D721Med (cell line): Measurements from ENCODE around the gene ESYT3.

Experiments used
- DNase-seq: peaks from one replicate; pipeline ENCODE4 v3.0.0; 2011; ENCODE audit warnings: low spot score; ENCODE audit not compliant: insufficient read length
- FAIRE-seq: peaks from 2 replicates; lab custom pipeline; 2011; peaks lifted over from hg19 to GRCh38; lab: Jason Lieb, UNC
- TF ChIP-seq, protein P1 (sequence below): IDR thresholded peaks from 2 replicates; pipeline ENCODE4 v1.5.1; 2012; ENCODE audit warnings: mild to moderate bottlenecking, control low read depth; ENCODE audit not compliant: insufficient read depth; ENCODE audit errors: missing control alignments

ESYT3 gene, protein sequence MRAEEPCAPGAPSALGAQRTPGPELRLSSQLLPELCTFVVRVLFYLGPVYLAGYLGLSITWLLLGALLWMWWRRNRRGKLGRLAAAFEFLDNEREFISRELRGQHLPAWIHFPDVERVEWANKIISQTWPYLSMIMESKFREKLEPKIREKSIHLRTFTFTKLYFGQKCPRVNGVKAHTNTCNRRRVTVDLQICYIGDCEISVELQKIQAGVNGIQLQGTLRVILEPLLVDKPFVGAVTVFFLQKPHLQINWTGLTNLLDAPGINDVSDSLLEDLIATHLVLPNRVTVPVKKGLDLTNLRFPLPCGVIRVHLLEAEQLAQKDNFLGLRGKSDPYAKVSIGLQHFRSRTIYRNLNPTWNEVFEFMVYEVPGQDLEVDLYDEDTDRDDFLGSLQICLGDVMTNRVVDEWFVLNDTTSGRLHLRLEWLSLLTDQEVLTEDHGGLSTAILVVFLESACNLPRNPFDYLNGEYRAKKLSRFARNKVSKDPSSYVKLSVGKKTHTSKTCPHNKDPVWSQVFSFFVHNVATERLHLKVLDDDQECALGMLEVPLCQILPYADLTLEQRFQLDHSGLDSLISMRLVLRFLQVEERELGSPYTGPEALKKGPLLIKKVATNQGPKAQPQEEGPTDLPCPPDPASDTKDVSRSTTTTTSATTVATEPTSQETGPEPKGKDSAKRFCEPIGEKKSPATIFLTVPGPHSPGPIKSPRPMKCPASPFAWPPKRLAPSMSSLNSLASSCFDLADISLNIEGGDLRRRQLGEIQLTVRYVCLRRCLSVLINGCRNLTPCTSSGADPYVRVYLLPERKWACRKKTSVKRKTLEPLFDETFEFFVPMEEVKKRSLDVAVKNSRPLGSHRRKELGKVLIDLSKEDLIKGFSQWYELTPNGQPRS

DNA sequence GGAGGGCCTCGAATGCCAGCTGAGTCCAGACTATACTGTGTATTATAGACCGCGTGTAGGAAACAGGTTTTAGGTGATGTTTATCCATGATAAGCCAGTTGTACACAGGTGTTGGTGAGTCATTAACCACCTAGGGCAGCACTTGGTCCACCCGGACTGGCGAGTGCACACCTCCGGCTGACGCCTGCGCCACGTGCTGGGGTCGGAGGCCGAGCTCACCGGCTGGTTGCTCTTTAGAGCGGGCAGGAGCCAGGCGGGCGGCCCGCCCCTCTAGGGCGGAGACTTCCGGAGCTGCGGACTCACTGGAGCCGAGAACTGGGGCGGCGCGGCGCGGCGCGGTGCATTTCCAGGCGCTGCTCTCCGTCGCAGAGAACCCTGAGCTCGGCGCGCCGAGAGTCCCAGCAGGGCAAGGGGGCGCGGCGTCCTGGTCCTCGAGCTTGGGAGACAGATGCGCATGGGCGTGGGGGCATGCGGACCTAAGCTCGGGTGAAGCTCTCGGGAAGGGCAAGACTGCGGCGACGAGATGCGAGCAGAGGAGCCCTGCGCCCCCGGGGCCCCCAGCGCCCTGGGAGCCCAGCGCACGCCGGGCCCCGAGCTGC, at the start of gene ESYT3:
Gene ESYT3, plus strand, starts transcription at position 341 of the 599 bp plus-strand sequence. Its CDS starts 183 bp downstream, at position 524.
- FAIRE-seq (no peak), DNase-seq (peak; percentile 44)
- TF ChIP-seq, protein P1, sequence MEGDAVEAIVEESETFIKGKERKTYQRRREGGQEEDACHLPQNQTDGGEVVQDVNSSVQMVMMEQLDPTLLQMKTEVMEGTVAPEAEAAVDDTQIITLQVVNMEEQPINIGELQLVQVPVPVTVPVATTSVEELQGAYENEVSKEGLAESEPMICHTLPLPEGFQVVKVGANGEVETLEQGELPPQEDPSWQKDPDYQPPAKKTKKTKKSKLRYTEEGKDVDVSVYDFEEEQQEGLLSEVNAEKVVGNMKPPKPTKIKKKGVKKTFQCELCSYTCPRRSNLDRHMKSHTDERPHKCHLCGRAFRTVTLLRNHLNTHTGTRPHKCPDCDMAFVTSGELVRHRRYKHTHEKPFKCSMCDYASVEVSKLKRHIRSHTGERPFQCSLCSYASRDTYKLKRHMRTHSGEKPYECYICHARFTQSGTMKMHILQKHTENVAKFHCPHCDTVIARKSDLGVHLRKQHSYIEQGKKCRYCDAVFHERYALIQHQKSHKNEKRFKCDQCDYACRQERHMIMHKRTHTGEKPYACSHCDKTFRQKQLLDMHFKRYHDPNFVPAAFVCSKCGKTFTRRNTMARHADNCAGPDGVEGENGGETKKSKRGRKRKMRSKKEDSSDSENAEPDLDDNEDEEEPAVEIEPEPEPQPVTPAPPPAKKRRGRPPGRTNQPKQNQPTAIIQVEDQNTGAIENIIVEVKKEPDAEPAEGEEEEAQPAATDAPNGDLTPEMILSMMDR, result no peak

DNA sequence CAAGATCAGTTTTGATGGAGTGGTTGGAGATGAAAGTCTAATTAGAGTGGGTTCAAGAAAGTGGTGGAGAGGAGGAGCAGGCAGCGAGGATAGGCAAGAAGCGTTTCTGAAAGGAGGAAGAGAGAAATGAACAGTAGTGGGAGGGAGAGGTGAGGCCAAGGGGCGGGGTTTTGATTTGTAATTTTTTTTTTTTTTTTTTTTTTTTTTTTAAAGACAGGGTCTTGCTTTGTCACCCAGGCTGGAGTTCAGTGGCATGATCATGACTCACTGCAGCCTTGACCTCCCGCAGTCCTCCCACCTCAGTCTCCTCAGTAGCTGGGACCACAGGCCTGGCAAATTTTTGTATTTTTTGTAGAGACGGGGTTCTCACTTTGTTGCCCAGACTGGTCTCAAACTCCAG, 49.4 kb upstream of the ESYT3 start:
- TF ChIP-seq, protein P1, result no peak
- DNase-seq (no peak), FAIRE-seq (no peak)

DNA sequence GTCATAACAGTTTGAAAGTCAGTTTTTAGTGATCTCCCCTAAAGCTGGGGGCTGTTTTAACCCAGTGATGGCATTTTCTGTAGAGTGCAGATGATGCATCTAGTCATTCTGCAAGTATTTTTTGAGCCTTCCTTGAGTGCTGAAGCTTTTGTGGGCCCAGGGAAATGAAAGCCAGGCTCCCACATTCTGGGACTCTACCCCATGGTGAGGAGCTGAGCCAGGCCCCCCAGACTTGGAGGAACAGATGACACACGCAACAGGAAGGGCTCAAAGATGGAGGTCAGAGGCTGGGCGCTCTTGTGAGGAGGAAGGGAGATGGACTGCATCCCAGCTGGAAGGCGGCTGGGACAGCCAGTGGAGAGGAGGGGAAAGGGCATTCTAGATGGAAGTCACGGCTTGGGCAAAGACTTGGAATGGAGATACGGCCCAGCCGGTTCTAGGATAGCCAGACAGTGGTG, 45.2 kb upstream of the ESYT3 start:
- no peak for FAIRE-seq
- DNase-seq, result no peak
- TF ChIP-seq, protein P1, result no peak

DNA sequence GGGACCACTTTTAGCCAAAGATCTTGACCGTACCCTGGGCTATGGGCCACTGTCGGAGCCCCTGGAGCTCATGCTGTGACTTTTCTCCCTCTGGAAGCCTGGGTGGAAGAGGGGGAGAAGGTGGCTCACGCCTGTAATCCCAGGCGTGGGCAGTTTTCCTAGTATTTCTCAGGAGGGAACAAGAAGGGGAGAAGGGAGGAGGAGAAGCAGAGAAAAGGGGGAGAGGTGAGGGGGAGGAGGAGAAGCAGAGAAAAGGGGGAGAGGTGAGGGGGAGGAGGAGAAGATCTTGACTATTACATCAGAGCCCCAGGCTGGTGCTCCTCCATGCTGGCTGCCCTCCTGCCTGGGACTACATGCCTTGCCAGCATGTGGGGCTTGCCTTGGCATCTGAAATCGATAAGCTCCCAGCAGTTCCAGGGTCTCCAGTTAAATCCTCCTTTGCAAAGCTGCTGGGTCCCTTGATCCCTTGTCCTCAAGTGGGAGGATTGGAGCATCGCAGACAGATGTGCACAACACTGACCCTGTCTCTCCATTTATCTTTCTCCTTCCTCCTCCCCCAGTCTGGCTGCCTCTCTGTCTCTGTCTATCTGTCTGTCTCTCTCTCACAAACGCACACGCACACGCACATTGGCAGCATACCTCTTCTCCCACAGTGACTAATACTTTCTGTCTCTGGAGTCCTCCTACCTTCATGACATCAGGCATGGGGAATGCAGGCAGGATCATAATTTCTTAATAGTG, 44.4 kb upstream of the ESYT3 start:
- TF ChIP-seq, protein P1, result no peak
- FAIRE-seq, result no peak
- DNase-seq, result no peak

DNA sequence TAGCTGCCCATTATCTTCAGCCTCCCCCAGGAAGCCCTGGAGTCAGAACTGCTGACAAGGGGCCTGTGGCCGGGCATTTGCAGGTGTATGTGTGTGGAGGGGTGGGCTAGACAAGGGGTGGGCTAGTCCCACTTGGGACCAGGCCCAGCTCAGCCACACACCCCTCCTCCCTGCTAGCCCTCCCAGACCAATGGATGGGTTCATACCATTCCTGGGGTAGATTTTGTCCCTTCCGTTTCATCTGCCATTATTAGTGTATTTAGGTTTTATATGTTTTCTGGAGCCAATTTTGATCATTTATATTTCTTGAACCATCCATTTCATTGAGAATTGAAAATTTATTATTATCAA, 43.9 kb upstream of the ESYT3 start:
- no peak for FAIRE-seq
- TF ChIP-seq, protein P1, result no peak
- no peak for DNase-seq

DNA sequence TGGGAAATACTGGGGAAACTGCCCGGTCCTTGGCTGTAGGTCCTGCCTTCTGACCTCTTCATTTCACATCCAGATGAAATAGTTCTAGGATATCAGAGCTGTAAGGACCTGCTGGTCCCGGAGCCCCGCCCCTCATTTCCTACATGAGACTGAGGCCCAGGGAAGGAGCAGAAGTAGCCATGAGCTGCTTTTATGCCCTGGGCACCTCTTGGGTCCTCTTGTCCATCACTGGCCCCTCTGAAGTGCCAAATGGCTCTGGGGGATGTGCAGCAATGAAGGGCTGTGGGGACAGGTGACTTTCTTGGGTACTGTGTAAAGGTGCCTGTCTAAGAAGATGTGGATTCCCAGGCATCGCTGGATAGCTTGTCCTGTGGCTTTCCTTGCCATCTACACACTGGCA, 40.3 kb upstream of the ESYT3 start:
- TF ChIP-seq, protein P1, result no peak
- DNase-seq (no peak), FAIRE-seq (no peak)
